OCI-M2 (cell line): ENCODE data around the gene UTP14A.

Experiments used
- DNase-seq: peaks from one replicate; lab custom pipeline; 2025; ENCODE audit not compliant: unreplicated experiment; lab: John Stamatoyannopoulos, UW

The UTP14A gene

DNA sequence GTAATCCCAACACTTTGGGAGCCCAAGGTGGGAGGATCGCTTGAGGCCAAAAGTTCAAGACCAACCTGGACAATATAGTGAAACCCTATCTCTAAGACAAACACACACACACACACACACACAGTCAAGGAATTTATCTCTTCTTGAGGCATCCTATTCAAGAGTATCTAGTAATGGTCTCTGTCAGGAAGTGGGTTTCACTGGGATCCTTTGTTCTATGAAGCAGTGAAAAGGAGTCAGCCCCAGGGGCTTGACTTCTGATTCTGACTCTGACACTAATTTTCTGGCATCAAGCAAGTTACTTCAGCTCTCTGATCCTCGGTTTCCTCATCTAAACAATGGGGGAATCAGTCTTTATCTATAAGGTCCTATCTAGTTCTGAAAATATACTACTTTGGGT is 34.8 kb downstream of the UTP14A start:
- DNase-seq, result no peak

DNA sequence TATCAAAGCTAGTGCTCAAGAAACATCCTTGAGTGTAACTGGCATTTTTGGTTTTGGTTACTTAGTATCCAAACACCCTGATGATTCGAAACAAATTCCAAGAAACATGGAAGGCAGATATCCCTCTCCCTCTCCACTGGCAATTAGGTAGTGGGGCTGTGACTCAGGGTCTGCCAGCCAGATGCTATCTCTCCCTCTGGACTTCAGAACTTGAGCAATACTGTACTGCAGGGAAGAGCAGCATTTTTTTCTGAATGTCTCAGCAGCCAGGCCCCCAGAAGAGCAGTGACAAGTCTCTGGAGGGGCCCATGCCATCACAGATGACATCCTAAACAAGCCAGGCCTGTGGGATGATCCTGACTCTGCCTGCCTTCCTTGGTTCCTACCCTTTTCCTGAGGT is 39.2 kb downstream of the UTP14A start:
- DNase-seq, result no peak

DNA sequence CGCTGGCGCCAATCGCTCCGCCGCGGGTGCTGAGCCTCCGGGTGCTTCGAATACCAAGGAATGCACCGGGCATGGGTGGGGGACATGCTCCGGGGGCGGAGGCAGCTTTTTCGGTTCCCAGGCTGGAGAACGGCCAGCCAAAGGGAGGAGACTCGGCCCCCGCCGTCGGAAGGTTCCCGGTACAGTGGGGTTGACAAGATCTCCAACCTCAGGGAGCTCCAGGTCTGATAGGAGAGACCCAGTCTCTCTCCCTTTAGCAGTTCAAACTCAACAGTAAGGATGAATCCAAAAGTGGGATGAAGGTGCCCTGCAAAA is 47.3 kb downstream of the UTP14A start:
- no peak for DNase-seq

DNA sequence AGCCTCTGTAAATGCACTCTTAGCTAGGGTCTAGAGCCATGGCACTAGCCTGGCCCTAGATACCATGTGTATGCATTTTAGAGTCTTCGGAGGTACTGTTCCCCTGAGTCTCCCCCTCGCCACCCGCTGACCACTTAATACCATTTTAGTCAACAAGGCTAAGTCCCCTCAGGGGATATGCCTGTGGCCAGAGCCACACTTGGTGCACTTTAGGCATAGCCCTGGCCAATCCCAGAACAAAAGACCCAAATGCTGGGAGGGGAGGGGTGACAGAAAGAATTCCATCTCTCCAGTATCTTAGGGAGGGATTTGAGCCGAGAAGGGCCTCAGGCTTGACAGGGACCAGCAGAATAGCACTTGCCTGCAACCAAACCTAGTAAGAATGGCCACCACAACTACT is 47.9 kb downstream of the UTP14A start:
- DNase-seq, result no peak

DNA sequence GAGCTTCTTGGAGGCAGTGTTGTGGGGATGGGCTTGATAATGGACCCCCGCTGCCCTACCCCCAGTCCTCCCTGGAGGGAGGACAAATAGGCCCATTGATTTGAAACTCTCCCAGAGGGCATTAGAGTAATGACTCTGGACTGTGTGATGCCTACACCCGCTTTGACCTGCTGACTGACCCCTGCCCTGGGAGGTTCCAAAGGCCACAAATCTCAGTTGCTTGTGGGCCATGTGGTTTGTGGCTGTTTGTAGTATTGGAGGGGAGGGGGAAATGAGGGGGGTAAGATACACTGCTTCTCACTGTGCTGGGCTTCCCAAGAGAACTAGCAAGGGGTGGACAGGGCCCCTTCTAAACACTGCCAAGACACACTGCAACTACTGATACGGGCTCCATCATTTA is 48.8 kb downstream of the UTP14A start:
- DNase-seq, result no peak

DNA sequence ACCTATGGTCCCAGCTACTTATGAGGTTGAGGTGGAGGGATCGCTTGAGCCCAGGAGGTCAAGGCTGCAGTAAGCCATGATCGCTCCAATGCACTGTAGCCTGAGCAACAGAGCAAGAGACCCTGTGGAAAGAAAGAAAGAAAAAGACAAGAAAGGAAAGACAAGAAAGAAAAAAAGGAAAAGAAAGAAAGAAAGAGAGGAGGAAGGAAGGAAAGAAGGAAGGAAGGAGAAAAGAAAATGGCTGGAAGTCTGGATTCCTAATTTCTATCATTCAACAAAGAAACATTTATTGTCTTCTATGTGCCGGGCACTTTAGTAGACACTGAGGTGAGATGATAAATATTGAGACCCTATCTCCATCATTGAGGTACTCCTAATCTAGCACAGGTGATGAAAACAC is 49.7 kb downstream of the UTP14A start:
- DNase-seq, result no peak

DNA sequence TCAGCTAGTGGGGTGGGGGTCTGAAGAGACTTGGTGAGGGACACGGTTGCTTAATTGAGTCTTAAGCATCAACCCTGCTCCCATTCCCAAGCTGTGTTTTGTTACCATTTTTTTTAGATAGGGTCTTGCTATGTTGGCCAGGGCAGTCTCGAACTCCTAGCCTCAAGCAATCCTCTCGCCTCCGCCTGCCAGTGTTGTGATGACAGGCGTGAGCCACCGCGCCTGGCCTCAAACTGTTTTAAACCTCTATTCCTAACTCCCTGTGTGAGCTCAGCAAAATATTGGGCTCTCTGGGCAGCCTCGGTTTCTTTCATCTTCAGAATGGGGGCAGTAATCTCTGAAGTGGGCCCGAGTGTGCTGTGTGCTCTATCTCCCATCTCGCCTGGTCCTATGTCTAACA is 50.2 kb downstream of the UTP14A start:
- DNase-seq, result no peak

DNA sequence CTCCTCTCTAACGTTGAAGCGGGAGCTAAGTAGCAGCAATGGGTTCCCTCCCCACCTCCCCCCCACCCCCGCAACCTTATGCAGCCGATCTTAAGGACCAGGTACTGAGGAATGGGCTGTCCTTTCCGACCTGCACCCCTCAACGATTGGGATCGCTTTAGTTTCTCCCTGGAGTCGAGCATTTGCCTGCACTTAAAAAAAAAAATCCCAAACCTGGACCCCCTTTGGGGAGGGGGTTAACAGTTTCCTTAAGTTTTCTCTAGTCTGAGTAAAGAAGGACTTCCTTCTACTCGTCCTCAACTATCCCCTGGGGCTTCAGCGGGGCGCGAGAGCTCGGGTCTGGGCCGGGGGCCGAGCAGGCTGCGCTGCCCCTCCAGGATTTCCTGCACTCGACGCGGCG is 50.8 kb downstream of the UTP14A start:
- DNase-seq, result no peak

DNA sequence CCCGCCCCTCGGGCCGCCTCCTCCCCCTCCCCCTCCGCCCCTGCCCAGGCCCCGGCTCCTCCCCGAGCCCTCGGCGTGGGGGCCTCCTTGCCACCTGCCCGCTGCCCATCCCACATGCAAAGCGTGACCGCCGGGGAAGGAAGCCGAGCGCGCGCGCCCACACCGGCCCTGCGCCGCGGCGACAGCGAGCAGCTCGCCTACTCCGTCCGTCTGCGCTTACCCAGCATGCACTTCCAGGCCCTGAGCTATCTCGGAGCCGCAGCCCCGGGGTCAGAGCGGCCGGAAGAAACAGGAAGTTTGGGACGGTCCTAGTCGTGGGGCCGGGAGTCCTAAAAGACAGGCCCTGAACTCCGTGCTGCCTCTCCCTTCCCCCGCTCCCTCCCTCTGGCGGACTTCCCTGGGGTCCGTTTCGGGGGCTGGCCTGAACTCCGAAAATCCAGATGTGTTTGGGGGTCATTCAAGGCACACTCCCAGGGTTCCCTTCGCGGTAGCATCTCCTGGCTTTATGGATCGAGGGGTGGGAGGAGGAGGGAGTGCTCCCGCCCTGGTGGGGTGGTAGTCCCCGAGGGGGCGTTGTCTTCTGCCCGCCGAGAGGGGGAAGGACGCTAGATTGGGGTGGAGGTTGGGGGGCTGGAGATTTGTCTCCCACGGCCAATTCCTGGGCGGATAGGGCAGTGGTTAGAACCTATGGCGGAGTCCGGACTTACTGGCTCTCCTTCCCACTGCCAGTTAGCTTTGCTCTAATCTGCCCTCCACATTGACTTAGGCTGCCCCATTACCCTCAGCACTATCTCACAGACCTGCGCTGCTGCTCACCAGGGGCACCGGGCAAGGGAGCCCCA is 51.5 kb downstream of the UTP14A start:
- DNase-seq, result no peak

DNA sequence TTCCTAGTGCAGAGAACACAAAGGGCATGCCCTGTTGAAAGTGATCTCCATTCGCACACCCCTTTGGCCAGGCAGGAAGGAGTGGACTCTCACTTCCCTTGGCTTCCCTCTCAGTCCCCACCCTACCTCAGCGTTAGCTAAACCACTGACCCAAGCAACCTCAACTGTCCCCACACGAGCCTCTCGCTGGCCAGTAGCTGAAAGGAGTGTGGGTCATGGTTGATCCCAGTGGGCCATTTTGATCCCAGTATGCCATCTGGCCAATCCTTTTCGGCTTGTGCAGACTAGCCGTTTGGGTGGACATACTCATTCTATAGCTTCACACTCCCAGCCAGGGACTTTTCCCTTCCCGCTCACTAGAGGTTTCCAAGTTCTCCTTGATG is 52.1 kb downstream of the UTP14A start:
- DNase-seq, result no peak

DNA sequence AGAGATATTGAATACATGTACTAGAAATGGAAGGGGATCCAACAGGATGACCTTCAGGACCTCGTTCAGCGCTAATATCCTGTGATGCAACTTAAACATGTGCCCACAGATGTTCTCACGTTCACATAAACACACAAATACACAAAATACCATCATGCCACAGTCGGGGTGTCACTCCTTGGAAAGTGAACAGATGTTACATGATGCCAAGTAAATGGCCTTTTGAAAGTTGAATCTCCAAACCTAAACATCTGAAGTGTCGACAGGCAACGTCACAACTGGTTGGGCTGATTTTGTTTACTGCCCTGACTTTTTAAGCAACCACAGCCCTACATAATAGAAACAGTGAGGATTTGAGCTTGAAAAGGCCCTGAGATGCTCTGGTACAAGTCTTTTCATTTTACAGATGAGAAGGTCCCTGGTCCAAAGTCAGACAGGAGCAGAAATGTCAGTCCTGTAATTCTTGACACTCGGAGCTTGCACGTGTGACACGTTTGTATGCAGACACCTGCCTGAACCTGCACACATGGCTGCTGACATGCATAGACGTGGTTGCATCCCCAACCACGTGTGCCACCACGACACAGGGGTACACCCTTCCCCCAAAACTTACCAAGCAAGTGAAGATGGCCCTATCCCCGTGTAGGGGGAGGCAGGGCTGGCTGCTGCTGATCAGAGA is 53.0 kb downstream of the UTP14A start:
- DNase-seq, result no peak

DNA sequence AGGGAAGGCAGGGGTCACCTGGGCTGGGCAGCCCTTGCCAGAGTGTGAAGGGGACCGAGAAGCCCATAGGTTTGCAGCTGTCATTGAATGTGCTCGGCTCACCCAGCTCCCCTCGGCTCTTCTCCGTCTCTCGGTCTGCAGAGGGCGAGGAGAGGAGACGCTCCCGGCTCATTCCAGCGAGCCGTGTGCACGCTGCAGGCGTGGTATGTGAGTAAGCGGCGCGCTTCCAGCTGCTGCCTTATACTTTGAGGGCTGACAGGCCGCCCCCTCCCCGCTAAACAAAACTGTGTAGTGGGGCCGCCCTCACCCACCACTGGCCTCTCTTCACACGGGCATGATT is 53.5 kb downstream of the UTP14A start:
- DNase-seq, result no peak

DNA sequence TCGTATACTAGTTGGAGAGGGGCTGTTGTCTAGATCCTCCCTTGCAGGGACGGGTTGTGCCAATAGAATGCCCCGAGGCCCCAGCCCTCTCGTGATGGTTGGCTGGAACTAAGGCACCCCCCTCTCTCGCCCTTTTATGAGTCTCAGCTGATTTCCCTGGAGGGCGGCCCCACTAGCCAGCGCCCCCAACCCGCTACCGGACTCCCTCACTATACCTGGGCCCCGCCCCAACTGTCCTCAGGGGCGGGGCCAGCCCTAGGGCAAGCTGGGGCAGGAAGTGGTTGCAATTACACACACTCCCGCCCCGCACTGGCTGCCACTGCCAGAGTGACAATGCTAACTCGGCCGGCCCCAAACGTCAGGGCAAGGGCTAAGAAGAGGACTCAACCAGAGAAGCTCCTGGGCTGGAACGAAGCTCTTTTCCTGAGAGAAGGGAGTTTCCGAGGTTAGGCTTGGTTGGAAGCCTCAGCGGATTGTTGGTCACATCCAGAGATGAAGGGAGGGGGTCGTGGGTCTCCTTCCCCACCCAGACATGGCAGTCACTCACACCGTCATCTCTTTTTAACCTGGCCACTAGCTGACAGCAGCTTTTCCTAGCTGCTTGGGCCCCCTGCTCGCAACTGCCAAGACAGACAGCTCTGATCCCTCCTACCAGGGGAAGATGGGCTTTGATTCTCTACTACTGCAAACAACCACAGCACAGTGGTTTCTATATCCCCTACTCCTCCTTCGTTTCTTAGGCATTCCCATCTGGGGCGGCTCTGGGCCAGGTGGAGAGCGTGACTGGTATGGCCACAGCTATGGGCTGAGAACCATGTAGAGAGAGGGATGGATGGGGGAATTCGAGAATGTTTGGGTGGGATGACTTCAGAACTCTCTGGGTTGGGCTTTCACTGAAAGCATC is 55.5 kb downstream of the UTP14A start:
- DNase-seq, result no peak

DNA sequence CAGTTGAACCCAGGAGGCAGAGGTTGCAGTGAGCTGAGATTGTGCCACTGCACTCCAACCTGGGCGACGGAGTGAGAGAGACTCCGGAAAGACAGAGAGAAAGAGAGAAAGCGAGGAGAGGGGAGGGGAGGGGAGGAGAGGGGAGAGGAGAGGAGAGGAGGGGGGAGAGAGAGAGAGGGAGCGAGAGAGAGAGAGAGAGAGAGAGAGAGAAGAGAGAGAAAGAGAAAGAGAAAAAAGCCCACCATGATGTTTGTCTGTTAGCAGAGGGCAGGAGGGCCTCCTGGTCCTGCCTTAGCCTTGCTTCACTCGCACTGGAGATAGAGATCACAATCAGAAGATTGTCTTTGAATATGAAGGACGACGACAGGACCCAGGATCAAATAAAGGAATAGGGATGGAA is 57.8 kb downstream of the UTP14A start:
- DNase-seq, result no peak

DNA sequence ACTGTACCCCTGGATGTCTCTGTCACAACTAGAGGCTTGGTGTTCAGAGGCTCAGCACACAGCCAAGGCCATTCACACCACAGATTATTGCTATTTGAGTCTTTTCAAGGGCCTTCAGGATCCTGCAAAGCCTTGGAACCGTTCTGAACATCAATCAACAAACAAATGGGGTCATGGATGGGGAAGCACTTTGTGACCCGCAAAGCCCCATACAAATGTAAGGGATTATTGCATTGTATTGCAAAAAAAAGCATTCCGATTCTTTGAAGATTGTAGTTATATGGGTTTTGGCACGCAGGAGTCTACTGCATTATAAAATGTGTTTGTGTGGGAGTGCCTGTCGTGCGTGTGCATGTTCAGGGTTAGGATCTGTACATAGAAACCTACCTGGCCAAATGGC is 59.2 kb downstream of the UTP14A start:
- DNase-seq, result no peak

DNA sequence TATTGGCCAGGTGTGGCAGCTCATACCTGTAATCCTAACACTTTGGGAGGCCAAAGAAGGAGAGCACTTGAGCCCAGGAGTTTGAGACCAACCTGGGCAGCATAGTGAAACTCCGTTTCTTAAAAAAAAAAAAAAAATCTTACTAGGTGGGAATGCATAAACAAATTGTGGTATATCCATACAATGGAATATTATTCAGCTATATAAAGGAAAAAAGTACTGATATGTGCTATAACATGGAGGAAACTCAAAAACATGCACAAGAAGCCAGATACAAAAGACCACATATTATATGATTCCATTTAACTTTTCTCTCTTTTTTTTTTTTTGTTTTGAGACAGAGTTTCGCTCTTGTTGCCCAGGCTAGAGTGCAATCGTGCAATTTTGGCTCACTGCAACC is 63.0 kb downstream of the UTP14A start:
- no peak for DNase-seq

DNA sequence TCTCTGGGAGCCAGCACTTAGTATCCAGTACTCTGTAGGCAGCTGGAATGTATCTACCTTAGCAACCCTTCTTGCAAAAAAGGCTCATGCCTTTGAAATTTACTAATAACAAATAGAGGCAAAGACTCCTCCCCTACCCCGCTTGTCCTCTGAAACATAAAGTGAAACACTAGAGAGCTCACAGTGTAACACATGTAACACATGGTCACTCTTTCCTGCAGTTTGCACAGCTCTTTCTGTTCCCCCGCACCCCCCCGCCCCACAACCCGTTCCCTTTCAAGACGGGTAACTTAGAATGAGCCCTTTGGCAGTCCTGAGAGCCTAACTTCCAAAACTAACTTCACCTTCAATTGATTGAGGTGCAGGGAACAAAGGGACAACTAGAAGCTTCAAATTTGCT is 70.5 kb downstream of the UTP14A start:
- no peak for DNase-seq
